ENCODE data around the gene SPATA17. TPM values are rescaled to one million over a fixed set of nuclear protein-coding genes. Genes with fewer than 3 reads are reported as not detected.
A peak's percentile ranks its signal among the peaks of the same experiment; 100 is the strongest.

The SPATA17 gene
- total and polyA plus RNA-seq, 2 experiments from 2014 or later: 1.00 to 2.9 TPM

DNA sequence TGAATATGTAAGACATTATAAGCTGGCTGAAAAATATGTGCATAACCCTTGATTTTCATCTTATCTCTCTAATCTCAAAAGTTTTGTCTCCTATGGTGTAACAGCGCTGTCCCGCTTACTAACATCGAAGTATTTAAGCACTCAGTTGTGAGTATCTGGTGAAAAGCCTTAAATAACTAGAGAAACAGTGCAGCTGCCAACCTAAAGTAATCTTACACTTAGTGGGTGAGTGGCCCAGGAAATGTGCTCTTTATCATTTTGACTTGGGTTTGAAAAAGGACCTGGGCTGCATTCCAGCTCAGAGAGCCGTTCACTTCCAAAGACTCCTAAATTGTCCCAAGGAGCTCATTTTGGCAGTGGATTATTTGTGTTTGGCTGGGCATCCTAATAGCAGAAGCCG lies 225.9 kb downstream of the SPATA17 start:
- no peaks in the 10 kb centered on the region for H3K9me2 ChIP-seq (replicated peaks; ENCODE audit: insufficient read depth)
- H3K27me3 ChIP-seq: no peaks in the 10 kb centered on the region
- H3K4me3 ChIP-seq: no peak overlapping the region
- H3K4me2 ChIP-seq: peak overlapping the region; percentile 18
- no peaks in the 10 kb centered on the region for H4K20me1 ChIP-seq (ENCODE audit: insufficient read depth, poor library complexity, severe bottlenecking)
- H2AFZ ChIP-seq: no peak overlapping the region
- H3K27ac ChIP-seq: no peak overlapping the region
- no peak for DNase-seq (ENCODE audit: low spot score)
- WGBS (ENCODE audit: low lambda C conversion rate, missing lambda C conversion rate): 28% methylated on average over 5 of the region's 5 CpGs
- H3K79me2 ChIP-seq: no peaks in the 10 kb centered on the region
- no peaks in the 10 kb centered on the region for H3K36me3 ChIP-seq (replicated peaks; ENCODE audit: insufficient read depth, low read depth)
- H3K4me1 ChIP-seq (ENCODE audit: insufficient read depth): peaks cover 12% of the 10 kb centered on the region
- no peaks in the 10 kb centered on the region for H3K9me3 ChIP-seq (ENCODE audit: low read depth)
- TF ChIP-seq EZH2 (IDR thresholded peaks at IDR 0.05; ENCODE audit: borderline replicate concordance): no peak
- TF ChIP-seq, protein P1, sequence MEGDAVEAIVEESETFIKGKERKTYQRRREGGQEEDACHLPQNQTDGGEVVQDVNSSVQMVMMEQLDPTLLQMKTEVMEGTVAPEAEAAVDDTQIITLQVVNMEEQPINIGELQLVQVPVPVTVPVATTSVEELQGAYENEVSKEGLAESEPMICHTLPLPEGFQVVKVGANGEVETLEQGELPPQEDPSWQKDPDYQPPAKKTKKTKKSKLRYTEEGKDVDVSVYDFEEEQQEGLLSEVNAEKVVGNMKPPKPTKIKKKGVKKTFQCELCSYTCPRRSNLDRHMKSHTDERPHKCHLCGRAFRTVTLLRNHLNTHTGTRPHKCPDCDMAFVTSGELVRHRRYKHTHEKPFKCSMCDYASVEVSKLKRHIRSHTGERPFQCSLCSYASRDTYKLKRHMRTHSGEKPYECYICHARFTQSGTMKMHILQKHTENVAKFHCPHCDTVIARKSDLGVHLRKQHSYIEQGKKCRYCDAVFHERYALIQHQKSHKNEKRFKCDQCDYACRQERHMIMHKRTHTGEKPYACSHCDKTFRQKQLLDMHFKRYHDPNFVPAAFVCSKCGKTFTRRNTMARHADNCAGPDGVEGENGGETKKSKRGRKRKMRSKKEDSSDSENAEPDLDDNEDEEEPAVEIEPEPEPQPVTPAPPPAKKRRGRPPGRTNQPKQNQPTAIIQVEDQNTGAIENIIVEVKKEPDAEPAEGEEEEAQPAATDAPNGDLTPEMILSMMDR (IDR thresholded peaks at IDR 0.05; ENCODE audit: poor library complexity): no peak
- no peak for TF ChIP-seq EZH2phosphoT487 (IDR thresholded peaks at IDR 0.05; ENCODE audit: low read depth, severe bottlenecking, unreplicated experiment)

DNA sequence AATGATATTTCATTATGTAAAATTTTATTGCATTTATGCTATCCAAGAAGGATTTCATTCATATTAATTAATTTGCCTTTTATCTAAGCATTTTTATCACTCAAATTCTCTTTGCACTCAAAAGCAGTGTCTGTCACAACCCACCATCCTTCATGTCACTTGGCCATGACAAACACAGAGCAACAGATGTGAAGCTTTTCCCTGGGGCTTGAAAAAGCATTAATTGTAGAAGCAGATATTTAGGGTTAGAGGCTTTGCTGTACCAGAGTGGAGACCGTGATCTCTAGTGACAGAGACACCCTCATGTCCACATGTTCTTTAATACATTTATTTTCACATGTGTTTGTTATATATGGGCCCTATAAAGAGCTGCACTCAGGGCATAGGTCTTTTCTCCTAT lies 230.5 kb downstream of the SPATA17 start:
- no peak overlapping the region for H3K27ac ChIP-seq
- no peaks in the 10 kb centered on the region for H3K9me2 ChIP-seq (replicated peaks; ENCODE audit: insufficient read depth)
- 83% methylated on average over 1 of the region's 1 CpG for WGBS (ENCODE audit: low lambda C conversion rate, missing lambda C conversion rate)
- H3K9me3 ChIP-seq (ENCODE audit: low read depth): no peaks in the 10 kb centered on the region
- TF ChIP-seq EZH2phosphoT487 (IDR thresholded peaks at IDR 0.05; ENCODE audit: low read depth, severe bottlenecking, unreplicated experiment): no peak
- TF ChIP-seq, protein P1 (IDR thresholded peaks at IDR 0.05; ENCODE audit: poor library complexity): no peak
- TF ChIP-seq EZH2 (IDR thresholded peaks at IDR 0.05; ENCODE audit: borderline replicate concordance): no peak
- no peaks in the 10 kb centered on the region for H4K20me1 ChIP-seq (ENCODE audit: insufficient read depth, poor library complexity, severe bottlenecking)
- no peaks in the 10 kb centered on the region for H3K79me2 ChIP-seq
- no peaks in the 10 kb centered on the region for H3K36me3 ChIP-seq (replicated peaks; ENCODE audit: insufficient read depth, low read depth)
- H2AFZ ChIP-seq: no peak overlapping the region
- no peaks in the 10 kb centered on the region for H3K27me3 ChIP-seq
- no peak for DNase-seq (ENCODE audit: low spot score)
- peaks cover 5% of the 10 kb centered on the region for H3K4me1 ChIP-seq (ENCODE audit: insufficient read depth)
- no peak overlapping the region for H3K4me3 ChIP-seq
- no peak overlapping the region for H3K4me2 ChIP-seq

DNA sequence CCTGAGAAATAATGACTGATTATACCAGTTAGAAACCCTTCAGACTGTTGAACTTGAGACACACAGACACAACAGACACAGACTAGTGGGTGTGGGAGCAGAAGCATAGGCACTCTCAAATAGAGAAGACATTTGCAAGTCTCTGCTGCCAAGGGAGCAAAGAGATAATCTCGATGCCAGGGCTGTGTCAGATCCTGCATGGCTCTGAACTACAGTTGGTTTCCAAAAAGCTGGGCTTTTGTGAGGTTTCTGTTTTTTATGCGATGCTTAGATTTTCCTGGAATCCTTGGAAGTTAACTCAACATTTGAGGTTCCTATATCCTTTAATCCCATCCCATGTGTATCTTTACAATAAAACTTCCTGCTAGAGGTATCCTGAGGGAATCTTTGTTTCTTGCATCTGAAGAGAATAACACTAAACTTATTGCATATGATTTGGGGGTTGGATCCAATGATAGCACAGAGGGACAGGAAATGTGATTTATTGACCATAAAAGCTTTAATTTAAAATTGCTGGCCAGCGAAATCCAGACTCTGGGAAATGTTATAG lies 236.4 kb downstream of the SPATA17 start:
- Histone ChIP-seq H3K4me2 (no peak overlapping the region), H3K4me1 (ENCODE audit: insufficient read depth) (no peaks in the 10 kb centered on the region), H3K27ac (no peak overlapping the region), H4K20me1 (ENCODE audit: insufficient read depth, poor library complexity, severe bottlenecking) (no peaks in the 10 kb centered on the region), H3K27me3 (no peaks in the 10 kb centered on the region), H3K4me3 (no peak overlapping the region), H3K9me2 (replicated peaks; ENCODE audit: insufficient read depth) (no peaks in the 10 kb centered on the region), H3K9me3 (ENCODE audit: low read depth) (no peaks in the 10 kb centered on the region), H3K79me2 (no peaks in the 10 kb centered on the region), H2AFZ (no peak overlapping the region), H3K36me3 (replicated peaks; ENCODE audit: insufficient read depth, low read depth) (no peaks in the 10 kb centered on the region)
- TF ChIP-seq EZH2 (IDR thresholded peaks at IDR 0.05; ENCODE audit: borderline replicate concordance): no peak
- TF ChIP-seq, protein P1 (IDR thresholded peaks at IDR 0.05; ENCODE audit: poor library complexity): no peak
- no peak for TF ChIP-seq EZH2phosphoT487 (IDR thresholded peaks at IDR 0.05; ENCODE audit: low read depth, severe bottlenecking, unreplicated experiment)
- no peak for DNase-seq (ENCODE audit: low spot score)
- 68% methylated on average over 3 of the region's 3 CpGs for WGBS (ENCODE audit: low lambda C conversion rate, missing lambda C conversion rate)

Data from hepatocyte (in vitro differentiated cells).